ENCODE data around the gene NFIA. TPM values are rescaled to one million over a fixed set of nuclear protein-coding genes. Genes with fewer than 3 reads are reported as not detected.

Gene NFIA
- total and polyA plus RNA-seq, 2 of the 13 experiments (the other 11 are each of a cell fraction or from before 2014, with no cell fraction given), result 14.7 to 28.5 TPM

- TF ChIP-seq ZNF318 (CRISPR knock-in tag; IDR thresholded peaks at IDR 0.05) (no peak), MEIS2 (CRISPR knock-in tag; IDR thresholded peaks at IDR 0.05) (no peak), FOSL1 (CRISPR knock-in tag; IDR thresholded peaks at IDR 0.05; ENCODE audit: borderline replicate concordance) (no peak), FOXK2 (IDR thresholded peaks at IDR 0.05) (no peak), PITX1 (CRISPR knock-in tag; IDR thresholded peaks at IDR 0.05) (peak; percentile 61; the same call in 1 of the 2 replicates), ZNF501 (CRISPR knock-in tag; IDR thresholded peaks at IDR 0.05) (0 out of 2 replicates have a peak, but pooled peaks have one; percentile 44), NCOA2 (CRISPR knock-in tag; IDR thresholded peaks at IDR 0.05) (no peak), ZFP1 (CRISPR knock-in tag; IDR thresholded peaks at IDR 0.05) (no peak), ZSCAN29 (CRISPR knock-in tag; conservative IDR thresholded peaks at IDR 0.05) (no peak), ZNF740 (CRISPR knock-in tag; IDR thresholded peaks at IDR 0.05) (no peak), ZNF484 (CRISPR knock-in tag; IDR thresholded peaks at IDR 0.05; ENCODE audit: borderline replicate concordance, low read depth) (no peak), ZIK1 (CRISPR knock-in tag; IDR thresholded peaks at IDR 0.05; ENCODE audit: borderline replicate concordance, low read depth) (no peak), MED1 (CRISPR knock-in tag; IDR thresholded peaks at IDR 0.05) (0 out of 2 replicates have a peak, but pooled peaks have one; percentile 31), SALL2 (CRISPR knock-in tag; IDR thresholded peaks at IDR 0.05) (no peak), SRSF1 (optimal IDR thresholded peaks at IDR 0.05; ENCODE audit: low read depth, low read length) (no peak), STAG1 (CRISPR knock-in tag; IDR thresholded peaks at IDR 0.05) (peak; percentile 51), MIER3 (CRISPR knock-in tag; IDR thresholded peaks at IDR 0.05; ENCODE audit: borderline replicate concordance) (no peak), ZNF180 (CRISPR knock-in tag; IDR thresholded peaks at IDR 0.05; ENCODE audit: borderline replicate concordance, low read depth) (no peak), YEATS4 (CRISPR knock-in tag; IDR thresholded peaks at IDR 0.05; ENCODE audit: borderline replicate concordance) (no peak), ATF5 (CRISPR knock-in tag; IDR thresholded peaks at IDR 0.05; ENCODE audit: low read depth) (no peak), PLRG1 (conservative IDR thresholded peaks at IDR 0.05) (no peak), HNF4A (CRISPR knock-in tag; IDR thresholded peaks at IDR 0.05) (peak; percentile 42; the same call in 1 of the 2 replicates), ZNF496 (CRISPR knock-in tag; IDR thresholded peaks at IDR 0.05; ENCODE audit: insufficient replicate concordance) (no peak), ZNF83 (CRISPR knock-in tag; IDR thresholded peaks at IDR 0.05; ENCODE audit: borderline replicate concordance) (no peak)
These were observed 2.4 kb upstream of the NFIA start (continued) for GRCh38 chr1:61079898-61080336.
